T-helper 22 cell (primary cell): ENCODE data around the gene KCNJ11.

Experiments
- DNase-seq: peaks from one replicate; pipeline ENCODE4 v3.0.0-alpha.2; 2020; ENCODE audit warnings: low read depth

KCNJ11 gene

GRCh38 chr11:17408641-17409040 lies 20.2 kb upstream of the KCNJ11 start:
- DNase-seq = no peak

GRCh38 chr11:17408026-17408425 lies 19.6 kb upstream of the KCNJ11 start:
- DNase-seq = no peak

GRCh38 chr11:17407575-17407974 lies 19.1 kb upstream of the KCNJ11 start:
- no peak for DNase-seq

- DNase-seq = no peak
Observed at GRCh38 chr11:17406818-17407149, 18.3 kb upstream of the KCNJ11 start.

- DNase-seq = no peak
Observed at GRCh38 chr11:17406082-17406817, 17.8 kb upstream of the KCNJ11 start.

GRCh38 chr11:17405232-17406005 lies 17.0 kb upstream of the KCNJ11 start:
- DNase-seq = no peak

GRCh38 chr11:17403980-17404759 lies 15.7 kb upstream of the KCNJ11 start:
- DNase-seq = no peak

GRCh38 chr11:17402486-17402885 lies 14.0 kb upstream of the KCNJ11 start:
- no peak for DNase-seq

- no peak for DNase-seq
Observed at GRCh38 chr11:17401841-17402240, 13.4 kb upstream of the KCNJ11 start.

GRCh38 chr11:17401316-17401715 lies 12.9 kb upstream of the KCNJ11 start:
- DNase-seq = no peak

- no peak for DNase-seq
Observed at GRCh38 chr11:17400048-17400775, 11.8 kb upstream of the KCNJ11 start.

GRCh38 chr11:17399236-17399635 lies 10.8 kb upstream of the KCNJ11 start:
- no peak for DNase-seq

GRCh38 chr11:17397311-17398002 lies 9.0 kb upstream of the KCNJ11 start:
- no peak for DNase-seq

GRCh38 chr11:17396598-17397310 lies 8.3 kb upstream of the KCNJ11 start:
- no peak for DNase-seq

- no peak for DNase-seq
Observed at GRCh38 chr11:17395978-17396377, 7.5 kb upstream of the KCNJ11 start.

- no peak for DNase-seq
Observed at GRCh38 chr11:17395554-17395961, 7.1 kb upstream of the KCNJ11 start.

- no peak for DNase-seq
Observed at GRCh38 chr11:17394743-17395390, 6.4 kb upstream of the KCNJ11 start.

GRCh38 chr11:17393472-17393871 lies 5.0 kb upstream of the KCNJ11 start:
- no peak for DNase-seq

- DNase-seq = no peak
Observed at GRCh38 chr11:17392872-17393271, 4.4 kb upstream of the KCNJ11 start.
